HG02588 (cell line): ENCODE results near the gene KIR3DL2.
"Not testable (repeated sequence)": the region's sequence is repeated elsewhere in the genome, so short reads cannot be mapped to it uniquely, and the experiment has no call there.

ENCODE experiments used
- ATAC-seq: cut with Tn5 transposase; IDR thresholded peaks from one replicate; pipeline ENCODE4 v1.9.1; 2021; ENCODE audit warnings: mild to moderate bottlenecking, moderate library complexity; ENCODE audit not compliant: unreplicated experiment

Gene KIR3DL2

DNA sequence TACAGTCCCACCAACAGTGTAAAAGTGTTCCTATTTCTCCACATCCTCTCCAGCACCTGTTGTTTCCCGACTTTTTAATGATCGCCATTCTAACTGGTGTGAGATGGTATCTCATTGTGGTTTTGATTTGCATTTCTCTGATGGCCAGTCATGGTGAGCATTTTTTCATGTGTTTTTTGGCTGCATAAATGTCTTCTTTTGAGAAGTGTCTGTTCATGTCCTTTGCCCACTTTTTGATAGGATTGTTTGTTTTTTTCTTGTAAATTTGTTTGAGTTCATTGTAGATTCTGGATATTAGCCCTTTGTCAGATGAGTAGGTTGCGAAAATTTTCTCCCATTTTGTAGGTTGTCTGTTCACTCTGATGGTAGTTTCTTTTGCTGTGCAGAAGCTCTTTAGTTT lies 13.2 kb downstream of the KIR3DL2 start:
- not testable (repeated sequence) for ATAC-seq

DNA sequence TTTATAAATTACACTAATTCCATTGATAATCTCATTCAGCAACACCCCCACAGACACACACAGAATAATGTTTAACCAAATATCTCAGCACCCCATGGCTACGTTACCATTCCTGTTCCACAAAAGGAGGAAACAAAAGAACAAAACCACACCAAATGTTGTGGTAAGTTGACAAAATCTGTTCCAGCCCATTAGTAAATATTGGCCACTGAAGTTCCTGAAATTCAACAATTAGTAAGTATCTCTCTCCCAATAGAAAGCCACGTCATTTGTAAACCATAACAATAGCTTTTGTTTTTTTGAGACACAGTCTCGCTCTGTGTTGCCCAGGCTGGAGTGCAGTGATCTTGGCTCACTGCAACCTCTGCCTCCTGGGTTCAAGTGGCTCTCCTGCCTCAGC lies 21.5 kb downstream of the KIR3DL2 start:
- no peak for ATAC-seq

DNA sequence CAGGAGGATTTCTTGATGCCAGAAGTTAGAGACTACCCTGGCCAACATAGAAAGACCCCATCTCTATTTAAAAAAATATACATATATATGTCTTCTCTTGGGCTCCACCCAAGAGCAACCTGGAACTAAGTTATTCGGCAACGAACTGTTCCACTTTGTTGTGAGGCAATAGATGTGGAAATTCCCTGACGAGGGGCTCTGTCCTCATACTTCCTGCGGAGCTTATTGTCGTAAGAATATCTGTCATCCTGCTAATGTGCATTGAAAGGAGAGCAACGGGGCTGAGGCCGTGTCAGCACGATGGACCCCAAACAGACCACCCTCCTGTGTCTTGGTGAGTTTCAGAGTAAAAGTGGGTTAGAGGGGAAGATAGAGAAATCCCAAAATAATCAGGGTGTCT lies 23.7 kb downstream of the KIR3DL2 start, which contains the start of gene FCAR:
Gene FCAR, plus strand, starts transcription at position 246 of the 400 bp plus-strand sequence. Its CDS starts 55 bp downstream, at position 301.
- no peak for ATAC-seq

DNA sequence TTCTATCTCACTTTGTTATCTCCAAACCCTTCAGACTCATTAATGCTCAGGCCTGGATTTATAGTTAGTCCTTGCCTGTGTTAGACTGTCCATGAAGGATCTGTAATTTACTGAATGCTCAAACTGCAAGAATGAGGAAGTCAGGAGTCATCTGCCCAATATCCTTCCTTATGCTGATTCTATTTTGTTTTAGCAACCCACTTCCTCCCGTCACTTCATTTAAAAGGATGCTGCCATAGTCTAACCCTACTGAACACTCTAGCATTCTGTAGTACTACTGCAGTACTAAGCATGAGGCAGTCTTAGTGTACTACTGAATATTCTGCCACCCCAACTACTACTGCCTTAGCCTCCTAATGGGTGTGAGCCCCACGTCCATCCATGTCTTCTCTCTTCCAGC lies 25.3 kb downstream of the KIR3DL2 start:
- no peak for ATAC-seq

DNA sequence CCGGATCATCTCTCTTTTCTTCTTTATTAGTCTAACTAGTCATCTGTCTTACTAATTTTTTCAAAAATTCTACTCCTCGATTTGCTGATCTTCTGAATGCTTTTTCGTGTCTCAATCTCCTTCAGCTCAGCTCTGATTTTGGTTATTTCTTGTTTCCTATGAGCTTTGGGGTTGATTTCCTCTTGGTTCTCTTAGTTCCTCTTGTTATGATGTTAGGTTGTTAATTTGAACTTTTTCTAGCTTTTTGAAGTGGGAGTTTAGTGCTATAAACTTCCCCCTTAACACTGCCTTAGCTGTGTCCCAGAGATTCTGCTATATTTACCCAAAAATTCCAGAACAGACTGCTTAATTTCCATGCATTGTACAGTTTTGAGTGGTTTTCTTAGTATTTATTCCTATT lies 27.2 kb downstream of the KIR3DL2 start:
- no peak for ATAC-seq

DNA sequence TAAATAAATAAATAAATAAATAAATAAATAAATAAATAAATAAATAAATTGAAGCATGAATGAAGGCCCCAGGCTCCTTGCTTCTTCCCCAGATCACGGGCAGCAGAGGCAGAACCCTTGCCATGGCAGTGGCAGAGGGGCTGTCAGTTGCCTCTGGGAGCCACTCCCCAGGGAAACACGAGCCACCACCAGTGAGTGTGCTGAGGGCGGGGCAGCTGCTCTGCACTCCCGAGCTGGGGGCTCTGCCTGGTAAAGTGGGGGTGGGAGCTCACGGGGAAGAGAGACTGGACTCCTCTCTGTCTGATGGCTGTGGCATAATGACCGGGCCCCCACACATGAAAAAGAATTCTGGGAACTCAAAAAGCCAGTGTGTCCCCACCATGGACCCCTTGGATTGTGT lies 31.6 kb downstream of the KIR3DL2 start:
- ATAC-seq = no peak

DNA sequence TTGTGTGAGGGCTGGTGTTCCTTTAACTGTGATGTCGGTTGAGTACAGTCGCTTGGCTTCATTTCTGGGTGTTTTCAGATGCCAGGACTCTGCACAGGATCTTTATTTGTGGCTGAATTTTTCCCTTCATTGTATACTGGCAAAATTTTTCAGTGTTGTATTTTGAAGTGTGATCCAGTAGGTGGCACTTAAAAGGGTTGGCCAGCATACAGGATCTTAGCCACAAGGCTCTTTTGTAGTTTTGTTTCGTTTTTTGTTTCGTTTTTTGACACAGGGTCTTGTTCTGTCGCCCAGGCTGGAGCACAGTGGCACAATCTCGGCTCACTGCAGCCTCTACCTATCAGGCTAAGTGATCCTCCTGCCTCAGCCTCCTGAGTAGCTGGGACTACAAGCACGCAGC lies 32.5 kb downstream of the KIR3DL2 start:
- no peak for ATAC-seq

DNA sequence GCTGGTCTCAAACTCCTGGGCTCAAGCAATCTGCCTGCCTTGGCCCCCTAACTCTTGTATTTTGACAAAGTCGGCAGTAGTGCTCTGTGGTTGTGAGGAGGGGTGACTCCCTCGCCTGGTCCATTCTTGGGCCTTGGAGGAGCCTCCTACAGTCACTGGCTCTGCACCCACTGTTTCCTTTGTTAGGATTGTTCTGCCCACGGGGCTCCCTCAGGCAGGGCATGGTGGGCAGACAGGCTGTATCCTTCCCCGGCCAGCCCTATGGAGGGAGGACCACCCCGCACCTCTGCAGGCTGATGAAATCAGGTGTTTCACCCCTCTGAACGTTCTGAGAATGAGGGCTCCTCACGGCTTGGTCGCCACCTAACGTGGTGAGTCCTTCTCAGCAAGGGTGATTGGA lies 33.0 kb downstream of the KIR3DL2 start:
- ATAC-seq = no peak

DNA sequence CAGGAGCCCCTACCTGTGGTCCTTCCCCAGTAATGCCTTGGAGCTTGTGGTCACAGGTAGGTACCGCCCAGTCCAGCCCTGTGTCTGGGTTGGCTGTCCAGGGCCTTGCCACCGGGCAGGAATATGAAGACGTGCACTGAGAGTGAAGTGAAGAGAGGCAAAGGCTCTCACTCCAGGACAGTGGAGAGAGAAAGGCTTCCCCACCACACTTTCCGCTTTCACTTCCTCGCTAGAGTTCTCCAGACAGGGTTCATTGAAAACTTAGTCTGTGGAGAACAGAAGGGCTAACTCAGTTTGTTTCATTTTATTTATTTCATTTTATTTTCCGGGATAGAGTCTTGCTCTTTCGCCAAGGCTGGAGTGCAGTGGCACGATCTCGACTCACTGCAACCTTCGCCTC lies 38.0 kb downstream of the KIR3DL2 start:
- ATAC-seq = no peak

DNA sequence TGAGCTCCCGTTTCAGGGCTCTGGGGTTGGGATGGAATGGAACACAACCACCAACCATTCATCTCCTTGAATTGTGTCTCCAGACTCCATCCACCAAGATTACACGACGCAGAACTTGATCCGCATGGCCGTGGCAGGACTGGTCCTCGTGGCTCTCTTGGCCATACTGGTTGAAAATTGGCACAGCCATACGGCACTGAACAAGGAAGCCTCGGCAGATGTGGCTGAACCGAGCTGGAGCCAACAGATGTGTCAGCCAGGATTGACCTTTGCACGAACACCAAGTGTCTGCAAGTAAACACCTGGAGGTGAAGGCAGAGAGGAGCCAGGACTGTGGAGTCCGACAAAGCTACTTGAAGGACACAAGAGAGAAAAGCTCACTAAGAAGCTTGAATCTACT lies 39.3 kb downstream of the KIR3DL2 start:
- ATAC-seq = no peak

DNA sequence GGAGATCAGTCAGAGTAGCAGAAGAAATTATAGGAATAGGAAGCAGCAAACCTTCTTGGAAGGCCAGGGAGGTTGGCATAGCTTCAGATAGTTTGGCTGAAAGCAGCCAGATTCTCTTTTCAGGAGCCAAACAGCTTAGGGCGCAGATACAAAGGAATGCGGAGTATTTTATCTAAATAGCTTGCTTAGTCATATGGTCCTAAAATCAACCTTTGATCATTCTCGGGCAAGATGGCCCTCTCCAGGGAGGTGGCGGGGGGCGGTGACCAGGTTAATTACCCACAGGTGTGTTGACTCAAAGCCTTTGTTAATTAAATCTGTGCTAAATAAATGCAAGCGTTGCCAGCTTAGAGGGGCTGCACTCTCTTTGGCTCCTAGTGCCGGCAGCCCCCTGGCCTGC lies 43.2 kb downstream of the KIR3DL2 start:
- no peak for ATAC-seq

DNA sequence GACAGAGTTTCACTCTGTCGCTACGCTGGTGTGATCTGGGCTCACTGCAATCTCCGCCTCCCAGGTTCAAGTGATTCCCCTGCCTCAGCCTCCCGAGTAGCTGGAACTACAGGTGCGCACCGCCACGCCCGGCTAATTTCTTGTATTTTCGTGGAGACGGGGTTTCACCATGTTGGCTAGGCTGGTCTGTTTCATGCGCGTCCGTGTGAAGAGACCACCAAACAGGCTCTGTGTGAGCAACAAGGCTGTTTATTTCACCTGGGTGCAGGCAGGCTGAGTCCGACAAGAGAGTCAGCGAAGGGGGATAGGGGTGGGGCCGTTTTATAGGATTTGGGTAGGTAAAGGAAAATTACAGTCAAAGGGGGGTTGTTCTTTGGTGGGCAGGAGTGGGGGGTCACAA lies 43.9 kb downstream of the KIR3DL2 start:
- not testable (repeated sequence) for ATAC-seq

DNA sequence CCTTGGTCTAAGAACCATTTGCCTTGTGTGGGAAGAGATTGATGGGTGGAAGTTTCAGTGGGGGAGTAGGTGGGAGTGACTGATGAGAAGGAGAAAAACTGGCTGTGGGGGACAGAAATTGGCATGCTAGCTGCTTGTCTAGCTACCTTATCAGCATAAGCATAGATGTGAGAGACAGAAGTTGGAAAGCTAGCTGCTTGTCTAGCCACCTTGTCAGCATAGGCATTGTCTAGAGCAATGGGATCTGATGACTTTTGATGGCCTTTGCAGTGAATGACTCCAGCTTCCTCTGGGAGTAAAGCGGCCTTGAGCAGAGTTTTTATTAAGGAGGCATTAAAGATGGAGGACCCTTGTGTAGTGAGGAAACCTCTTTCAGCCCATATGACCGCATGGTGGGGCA lies 45.8 kb downstream of the KIR3DL2 start:
- ATAC-seq = no peak

DNA sequence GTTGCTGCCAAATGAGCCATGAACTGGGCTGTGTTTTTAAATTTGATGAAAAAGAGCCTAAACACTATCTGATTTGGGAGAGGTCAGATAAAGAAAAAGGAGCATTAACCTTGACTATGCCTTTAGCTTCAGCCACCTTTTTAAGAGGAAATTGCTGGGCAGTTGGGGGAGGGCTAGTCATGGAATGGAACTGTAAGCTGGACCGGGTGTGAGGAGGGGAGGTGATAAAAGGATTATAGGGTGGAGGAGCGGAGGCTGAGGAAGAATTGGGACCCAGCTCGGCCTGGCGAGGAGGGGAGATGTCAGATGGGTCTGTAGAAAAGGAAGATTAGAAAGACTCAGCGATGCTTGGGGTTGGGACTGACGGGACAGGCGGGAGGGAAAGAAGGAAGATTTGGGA lies 48.4 kb downstream of the KIR3DL2 start:
- not testable (repeated sequence) for ATAC-seq

DNA sequence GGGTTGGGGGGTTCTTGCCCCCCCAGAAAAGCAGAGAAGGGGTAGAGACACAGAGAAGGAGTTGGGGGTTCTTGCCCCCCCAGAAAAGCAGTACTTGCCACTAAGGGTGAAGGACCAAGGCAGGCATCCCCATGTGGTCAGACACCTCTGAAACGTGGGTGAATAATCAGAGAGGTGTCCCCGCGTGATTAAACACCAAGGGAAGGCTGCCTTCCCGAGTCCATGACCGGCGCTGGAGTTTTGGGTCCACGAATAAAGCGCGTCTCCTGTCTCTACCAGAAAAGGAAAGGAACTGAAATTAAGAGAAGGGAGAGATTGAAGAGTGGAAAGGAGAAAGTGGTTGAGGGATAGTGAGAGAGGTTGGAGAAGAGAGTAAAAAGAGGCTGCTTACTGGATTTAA lies 49.4 kb downstream of the KIR3DL2 start:
- not testable (repeated sequence) for ATAC-seq

DNA sequence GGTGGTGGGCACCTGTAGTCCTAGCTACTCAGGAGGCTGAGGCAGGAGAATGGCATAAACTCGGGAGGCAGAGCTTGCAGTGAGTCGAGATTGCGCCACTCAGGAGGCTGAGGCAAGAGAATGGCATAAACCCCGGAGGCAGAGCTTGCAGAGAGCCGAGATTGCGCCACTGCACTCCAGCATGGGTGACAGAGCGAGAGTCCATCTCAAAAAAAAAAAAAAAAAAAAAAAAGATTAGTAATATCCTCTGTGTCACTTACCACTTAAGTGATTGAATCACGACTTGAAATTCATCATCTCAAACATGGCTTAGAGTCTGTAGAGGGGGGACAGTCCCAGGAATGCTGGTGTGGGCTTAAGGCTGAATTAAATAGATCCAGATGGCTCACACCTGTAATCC lies 50.9 kb downstream of the KIR3DL2 start:
- not testable (repeated sequence) for ATAC-seq

DNA sequence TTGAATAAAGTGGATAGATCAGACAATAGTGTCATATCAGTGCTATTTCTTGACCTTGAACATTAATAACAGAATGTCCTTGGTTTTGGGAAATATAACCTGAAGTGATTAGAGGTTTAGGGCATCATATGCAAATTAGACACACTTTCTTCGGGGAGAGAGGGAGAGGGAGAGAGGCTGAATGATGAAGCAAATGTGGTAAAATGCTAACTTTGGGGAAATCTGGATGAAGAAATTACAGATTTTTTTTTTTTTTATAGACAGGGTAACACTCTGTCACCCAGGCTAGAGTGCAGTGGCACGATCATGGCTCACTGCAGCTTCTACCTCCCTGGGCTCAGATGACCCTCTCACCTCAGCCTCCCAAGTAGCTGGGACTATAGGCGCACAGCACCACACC lies 51.8 kb downstream of the KIR3DL2 start:
- ATAC-seq = no peak

DNA sequence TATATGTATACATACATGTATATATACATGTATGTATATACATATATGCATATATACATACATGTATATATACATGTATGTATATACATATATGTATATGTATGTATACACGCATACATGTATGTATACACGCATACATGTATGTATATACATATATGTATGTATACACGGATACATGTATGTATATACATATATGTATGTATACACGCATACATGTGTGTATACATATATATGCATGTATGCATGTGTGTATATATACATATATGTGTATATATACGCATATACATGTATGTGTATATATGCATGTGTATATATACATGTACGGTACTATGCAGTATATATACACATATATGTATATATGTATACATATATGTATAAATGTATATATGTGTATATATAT lies 53.1 kb downstream of the KIR3DL2 start:
- ATAC-seq = no peak

DNA sequence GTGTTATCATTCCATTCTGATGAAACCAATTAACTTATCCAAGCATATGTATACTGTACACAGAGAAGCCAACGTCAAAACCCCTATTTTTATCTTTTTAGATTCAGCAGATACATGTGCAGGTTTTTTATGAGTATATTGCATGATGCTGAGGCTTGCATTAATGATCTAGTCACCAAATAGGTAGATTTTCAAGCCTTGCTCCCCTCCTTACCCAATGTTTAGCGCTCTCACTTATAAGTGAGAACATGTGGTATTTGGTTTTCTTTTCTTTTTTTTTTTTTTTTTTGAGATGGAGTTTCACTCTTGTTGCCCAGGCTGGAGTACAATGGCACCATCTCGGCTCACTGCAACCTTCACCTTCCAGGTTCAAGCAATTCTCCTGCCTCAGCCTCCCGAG lies 54.0 kb downstream of the KIR3DL2 start:
- not testable (repeated sequence) for ATAC-seq

DNA sequence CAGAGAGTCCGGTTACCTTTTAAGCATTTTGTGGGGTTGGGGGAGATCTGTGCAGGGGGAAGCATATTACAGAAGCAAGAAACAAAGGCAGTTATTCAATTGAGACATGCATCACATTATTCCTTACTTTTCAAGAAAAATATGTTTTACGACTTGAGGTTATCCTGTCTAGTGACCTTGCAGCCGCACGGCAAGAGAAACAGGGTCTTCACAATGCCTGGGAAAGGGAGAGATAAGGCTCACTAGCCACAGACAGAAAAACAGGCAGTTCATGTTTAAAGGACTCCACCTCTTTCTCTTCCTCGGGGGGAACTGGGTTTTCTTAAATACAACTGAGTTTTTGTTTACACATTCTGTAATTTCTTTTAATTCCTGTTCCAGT lies 55.2 kb downstream of the KIR3DL2 start:
- ATAC-seq = no peak

DNA sequence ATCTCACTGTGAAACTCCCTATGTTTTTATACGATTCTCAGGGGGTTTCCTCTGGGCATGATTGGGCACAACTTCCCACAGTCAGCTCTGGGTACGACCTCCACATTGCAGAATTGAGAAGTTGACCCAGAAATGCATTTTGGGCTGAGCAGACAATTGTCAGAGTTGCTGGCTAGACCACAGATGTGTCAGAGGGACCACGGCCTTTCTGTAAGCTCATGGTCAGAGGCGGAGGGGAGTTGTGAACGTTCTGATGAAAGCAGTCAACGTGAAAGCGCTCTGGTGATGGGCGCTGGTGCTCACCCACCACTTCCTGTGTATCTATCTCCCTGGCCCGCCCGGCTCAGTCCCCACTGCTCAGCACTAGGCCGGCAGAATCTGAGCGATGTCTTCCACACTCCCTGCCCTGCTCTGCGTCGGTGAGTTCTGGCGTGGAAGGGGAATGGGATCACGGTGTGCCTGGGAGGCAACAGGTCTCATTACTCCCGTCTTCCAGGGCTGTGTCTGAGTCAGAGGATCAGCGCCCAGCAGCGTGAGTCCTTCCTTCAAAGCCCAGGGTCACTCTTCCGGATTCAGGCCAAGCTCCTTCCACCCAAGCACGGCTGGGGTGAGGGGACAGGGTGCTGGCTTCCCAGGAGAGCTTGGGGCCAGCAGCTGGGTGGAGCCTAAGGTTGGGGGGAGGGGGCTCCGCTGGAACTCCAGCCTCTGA lies 55.7 kb downstream of the KIR3DL2 start, which contains the start of gene NCR1:
Gene NCR1, plus strand, starts transcription at position 346 of the 709 bp plus-strand sequence. Its CDS starts 40 bp downstream, at position 386.
- no peak for ATAC-seq

DNA sequence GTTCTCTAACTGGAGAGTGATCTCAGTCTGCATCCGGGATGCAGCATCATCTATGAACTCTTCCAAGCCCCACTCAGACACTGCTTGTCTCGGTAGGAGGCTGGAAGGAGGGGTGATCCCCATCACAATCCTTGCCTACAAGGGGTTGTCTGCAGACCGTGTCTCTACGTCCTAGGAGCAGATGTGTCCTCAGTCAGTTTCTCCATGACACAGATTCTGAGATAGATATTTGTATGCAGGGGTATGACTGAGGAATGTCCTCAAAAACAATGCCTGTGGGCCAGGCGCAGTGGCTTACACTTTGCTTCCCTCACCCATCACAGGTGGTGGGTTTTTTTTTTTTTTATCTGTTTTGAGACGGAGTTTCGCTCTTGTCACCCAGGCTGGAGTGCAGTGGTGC lies 56.6 kb downstream of the KIR3DL2 start:
- ATAC-seq = no peak

DNA sequence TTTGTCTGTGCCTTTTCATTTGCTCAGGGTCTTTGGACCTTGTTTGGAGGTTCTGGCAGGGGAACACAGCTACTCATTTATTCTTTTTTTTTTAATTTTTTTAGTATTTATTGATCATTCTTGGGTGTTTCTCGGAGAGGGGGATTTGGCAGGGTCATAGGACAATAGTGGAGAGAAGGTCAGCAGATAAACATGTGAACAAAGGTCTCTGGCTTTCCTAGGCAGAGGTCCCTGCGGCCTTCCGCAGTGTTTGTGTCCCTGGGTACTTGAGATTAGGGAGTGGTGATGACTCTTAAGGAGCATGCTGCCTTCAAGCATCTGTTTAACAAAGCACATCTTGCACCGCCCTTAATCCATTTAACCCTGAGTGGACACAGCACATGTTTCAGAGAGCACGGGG lies 57.7 kb downstream of the KIR3DL2 start:
- not testable (repeated sequence) for ATAC-seq
